GM12891 (cell line): ENCODE data around the gene GSN.

Experiments used
- DNase-seq: peaks from one replicate; pipeline ENCODE4 v3.0.0; 2011; ENCODE audit warnings: low spot score; ENCODE audit not compliant: insufficient read length
- FAIRE-seq: peaks from 2 replicates; lab custom pipeline; 2011; peaks lifted over from hg19 to GRCh38; lab: Jason Lieb, UNC
- PAX5 ChIP-seq: IDR thresholded peaks from 2 replicates; pipeline ENCODE4 v1.6.1; 2011; ENCODE audit warnings: low read length, moderate library complexity, mild to moderate bottlenecking; ENCODE audit not compliant: insufficient read depth, severe bottlenecking
- POLR2A ChIP-seq: IDR thresholded peaks from 2 replicates; pipeline ENCODE4 v1.6.1; 2011; ENCODE audit warnings: low read depth, low read length, control low read depth
- POLR2AphosphoS5 ChIP-seq: IDR thresholded peaks from 2 replicates; pipeline ENCODE4 v1.6.1; 2011; ENCODE audit warnings: low read depth, low read length, control low read depth
- POU2F2 ChIP-seq: IDR thresholded peaks from 2 replicates; pipeline ENCODE4 v1.6.1; 2011; ENCODE audit warnings: low read depth, mild to moderate bottlenecking, control low read depth, low read length, moderate library complexity
- SPI1 ChIP-seq: IDR thresholded peaks from 2 replicates; pipeline ENCODE4 v1.6.1; 2011; ENCODE audit warnings: low read depth, low read length, control low read depth
- TAF1 ChIP-seq: IDR thresholded peaks from 2 replicates; pipeline ENCODE4 v1.6.1; 2011; ENCODE audit warnings: low read depth, low read length, control low read depth

Gene GSN

DNA sequence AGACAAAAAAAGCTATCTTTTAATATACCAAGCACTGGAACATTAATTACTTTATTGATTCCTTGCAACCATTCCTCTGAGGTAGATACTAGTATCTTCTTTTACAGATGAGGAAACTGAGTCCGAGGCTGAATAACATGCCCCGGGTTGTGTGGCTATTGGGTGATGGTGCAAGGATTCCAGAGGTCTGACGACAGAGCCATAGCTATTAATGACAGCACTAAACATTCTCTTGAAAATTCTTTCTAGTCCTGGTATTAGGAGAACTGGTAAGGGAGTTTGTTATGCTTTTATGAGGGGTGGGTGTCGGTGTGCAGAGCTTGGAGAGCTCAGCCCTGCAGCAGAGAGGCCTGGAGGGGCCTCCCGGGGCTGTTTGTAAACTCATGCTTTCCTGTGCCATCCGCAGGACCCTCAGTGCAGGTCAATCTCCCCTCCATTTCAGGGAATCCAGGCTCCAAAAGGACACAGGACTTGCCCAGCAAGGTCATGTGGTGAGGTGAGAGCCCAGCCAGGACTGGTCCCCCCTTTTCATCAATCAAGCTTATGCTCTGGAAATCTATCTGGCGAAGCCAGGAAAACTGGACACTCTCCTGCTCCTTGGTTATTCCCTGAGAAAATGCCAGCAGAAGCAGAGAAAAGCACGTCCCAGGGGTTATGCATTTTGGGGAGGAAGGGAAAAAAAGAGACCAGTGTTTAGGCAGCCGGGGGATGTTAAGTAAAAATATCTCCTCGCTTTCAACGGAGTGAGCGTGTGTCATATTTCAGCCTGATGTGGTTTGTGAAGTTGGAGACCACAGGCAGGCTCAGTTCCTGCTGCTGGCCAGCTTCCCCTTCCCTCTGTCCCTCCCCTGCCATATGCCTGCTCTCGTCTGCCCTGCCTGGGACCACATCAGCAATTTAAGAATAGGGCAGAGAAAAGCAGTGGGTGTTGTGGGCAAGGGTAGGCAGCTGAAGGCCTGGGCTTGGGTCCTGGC, 3.7 kb downstream of the GSN start:
- DNase-seq (no peak), FAIRE-seq (peak; percentile 63)
- TF ChIP-seq POLR2A (no peak), SPI1 (peak; percentile 74), POLR2AphosphoS5 (no peak), PAX5 (no peak)

DNA sequence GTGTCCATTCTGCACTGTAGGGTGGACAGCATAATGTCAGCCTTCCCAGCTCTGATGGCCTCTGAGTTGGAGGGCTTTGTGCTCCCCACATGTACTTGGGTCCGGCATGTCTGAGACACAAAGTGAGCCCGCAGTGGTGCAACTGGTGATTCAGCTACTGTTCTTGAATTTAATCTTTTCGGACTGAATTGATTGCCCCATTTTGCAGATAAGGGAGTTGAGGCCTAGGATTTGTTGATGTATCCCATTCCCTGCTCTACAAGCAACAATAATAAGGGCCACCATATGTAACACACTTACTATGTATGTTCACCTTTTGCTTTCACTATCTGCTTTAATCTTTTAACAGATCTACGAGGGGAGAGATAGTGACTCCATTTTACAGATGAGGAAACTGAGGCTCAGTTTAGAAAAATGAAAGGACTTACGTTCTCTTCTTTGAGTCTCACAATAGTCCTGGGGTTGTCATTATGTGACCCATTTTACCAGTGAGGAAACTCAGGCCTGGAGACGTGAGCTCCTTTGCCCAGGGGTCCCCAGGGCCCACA, 4.5 kb downstream of the GSN start:
- DNase-seq (no peak), FAIRE-seq (no peak)
- no peak for TF ChIP-seq TAF1
- no peak for TF ChIP-seq POU2F2
- no peak for TF ChIP-seq POLR2A
- TF ChIP-seq POLR2AphosphoS5 = no peak
- no peak for TF ChIP-seq PAX5
- no peak for TF ChIP-seq SPI1

GRCh38 chr9:121273064-121273775, 5.3 kb downstream of the GSN start:
- FAIRE-seq = no peak
- TF ChIP-seq TAF1 = no peak
- DNase-seq = no peak

GRCh38 chr9:121274851-121275250, 6.9 kb downstream of the GSN start:
- DNase-seq = no peak
- FAIRE-seq = no peak
- TF ChIP-seq POU2F2 (no peak), PAX5 (no peak), TAF1 (no peak), SPI1 (no peak), POLR2A (no peak)

DNA sequence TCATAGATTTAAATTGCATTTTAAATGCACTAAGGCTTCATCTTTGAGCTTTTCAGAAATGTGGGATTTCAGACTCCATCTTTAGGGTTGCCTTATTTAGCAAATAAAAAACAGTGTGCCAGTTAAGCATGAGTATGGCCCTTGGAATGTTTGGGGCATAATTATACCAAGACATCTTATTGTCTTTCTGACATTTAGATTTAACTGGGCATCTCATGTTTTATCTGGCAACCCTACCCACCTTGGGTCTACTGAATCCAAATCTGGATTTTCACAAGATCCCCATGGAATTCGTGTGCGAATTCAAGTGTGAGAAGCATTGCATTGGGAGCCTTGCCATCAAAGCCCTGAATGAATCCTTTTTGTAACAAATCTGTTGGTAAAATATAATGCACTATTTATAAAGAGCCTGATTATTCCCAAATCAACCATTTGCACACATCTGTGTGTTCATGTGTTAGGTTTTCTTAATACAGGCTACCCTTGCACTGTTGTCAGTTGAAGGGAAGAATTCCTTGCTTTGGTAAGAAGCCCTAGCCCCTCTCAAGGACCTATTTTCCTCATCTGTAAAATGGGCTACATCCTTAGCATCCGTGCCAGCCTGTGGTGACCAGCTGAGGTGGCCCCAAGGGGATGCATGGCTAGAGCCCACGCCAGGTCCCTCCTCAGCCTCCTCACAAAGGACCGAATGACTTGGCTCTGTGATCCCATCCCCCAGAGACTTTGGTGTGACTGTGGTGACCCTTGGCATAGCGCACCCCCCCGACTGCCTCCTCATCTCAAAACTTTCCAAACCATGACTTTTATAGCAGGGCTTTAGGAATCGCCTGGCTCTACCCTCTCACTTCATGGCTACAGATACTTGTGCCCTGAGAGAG, 8.1 kb downstream of the GSN start:
- FAIRE-seq = no peak
- no peak for DNase-seq

GRCh38 chr9:121277026-121277425, 9.1 kb downstream of the GSN start:
- no peak for TF ChIP-seq POU2F2
- TF ChIP-seq SPI1 = no peak
- no peak for TF ChIP-seq TAF1
- no peak for TF ChIP-seq POLR2AphosphoS5
- no peak for TF ChIP-seq PAX5
- no peak for TF ChIP-seq POLR2A
- DNase-seq (no peak), FAIRE-seq (no peak)

More for the DNA sequence above, 8.1 kb downstream of the GSN start:
- TF ChIP-seq POLR2A (no peak), TAF1 (no peak), SPI1 (no peak), POLR2AphosphoS5 (no peak), POU2F2 (no peak), PAX5 (no peak)

- TF ChIP-seq POLR2A = no peak
- no peak for TF ChIP-seq POU2F2
- TF ChIP-seq SPI1 = no peak
- no peak for TF ChIP-seq POLR2AphosphoS5
- DNase-seq = no peak
- no peak for FAIRE-seq
Measured at GRCh38 chr9:121277518-121278295, 9.7 kb downstream of the GSN start.

- DNase-seq (peak; percentile 36), FAIRE-seq (no peak)
- TF ChIP-seq PAX5 = no peak
- TF ChIP-seq SPI1 = no peak
- no peak for TF ChIP-seq POLR2A
- no peak for TF ChIP-seq TAF1
- no peak for TF ChIP-seq POLR2AphosphoS5
- no peak for TF ChIP-seq POU2F2
Measured at GRCh38 chr9:121278477-121279261, 10.7 kb downstream of the GSN start.
